GM11168 (cell line): ENCODE measurements around the gene AGPAT4.

Source experiments
- in situ Hi-C: fragments of 300-500 bp; cut with MboI; formaldehyde crosslinking; loops from one replicate; pipeline ENCODE4 v1.12.0; 2022; ENCODE audit warnings: low sequenced_read_pairs; ENCODE audit not compliant: unreplicated experiment

AGPAT4 gene

GRCh38 chr6:161150136-161150535 is 123.7 kb downstream of the AGPAT4 start:
- in situ Hi-C loops = no loop called here

- in situ Hi-C loops = loop anchor here (25.0 kb wide), 1 partner anchor 218 kb away; no protein-coding TSS in a partner anchor
Measured at GRCh38 chr6:161143663-161144430, 130.0 kb downstream of the AGPAT4 start.

- in situ Hi-C loops = loop anchor here (25.0 kb wide), 1 partner anchor 219 kb away; no protein-coding TSS in a partner anchor
Measured at GRCh38 chr6:161142957-161143296, 130.9 kb downstream of the AGPAT4 start.

- in situ Hi-C loops = loop anchor here (25.0 kb wide), 1 partner anchor 221 kb away; no protein-coding TSS in a partner anchor
Measured at GRCh38 chr6:161141173-161141572, 132.7 kb downstream of the AGPAT4 start.

- in situ Hi-C loops = loop anchor here (25.0 kb wide), 1 partner anchor 222 kb away; no protein-coding TSS in a partner anchor
Measured at GRCh38 chr6:161140554-161140875, 133.3 kb downstream of the AGPAT4 start.

GRCh38 chr6:161139766-161140553 is 133.9 kb downstream of the AGPAT4 start:
- in situ Hi-C loops = loop anchor here (25.0 kb wide), 1 partner anchor 222 kb away; no protein-coding TSS in a partner anchor

GRCh38 chr6:161139304-161139765 is 134.5 kb downstream of the AGPAT4 start:
- in situ Hi-C loops = loop anchor here (25.0 kb wide), 1 partner anchor 223 kb away; no protein-coding TSS in a partner anchor

- in situ Hi-C loops = loop anchor here (25.0 kb wide), 1 partner anchor 224 kb away; no protein-coding TSS in a partner anchor
Measured at GRCh38 chr6:161138543-161139303, 135.1 kb downstream of the AGPAT4 start.

- in situ Hi-C loops = loop anchor here (25.0 kb wide), 1 partner anchor 224 kb away; no protein-coding TSS in a partner anchor
Measured at GRCh38 chr6:161137839-161138542, 135.9 kb downstream of the AGPAT4 start.

GRCh38 chr6:161137320-161137719 is 136.5 kb downstream of the AGPAT4 start:
- in situ Hi-C loops = loop anchor here (25.0 kb wide), 1 partner anchor 225 kb away; no protein-coding TSS in a partner anchor

GRCh38 chr6:161136655-161137054 is 137.2 kb downstream of the AGPAT4 start:
- in situ Hi-C loops = loop anchor here (25.0 kb wide), 1 partner anchor 226 kb away; no protein-coding TSS in a partner anchor

GRCh38 chr6:161135695-161136591 is 137.9 kb downstream of the AGPAT4 start:
- in situ Hi-C loops = loop anchor here (25.0 kb wide), 1 partner anchor 226 kb away; no protein-coding TSS in a partner anchor

- in situ Hi-C loops = loop anchor here (25.0 kb wide), 1 partner anchor 228 kb away; no protein-coding TSS in a partner anchor
Measured at GRCh38 chr6:161134550-161135298, 139.1 kb downstream of the AGPAT4 start.

- in situ Hi-C loops = loop anchor here (25.0 kb wide), 1 partner anchor 228 kb away; no protein-coding TSS in a partner anchor
Measured at GRCh38 chr6:161133963-161134362, 139.9 kb downstream of the AGPAT4 start.

- in situ Hi-C loops = loop anchor here (25.0 kb wide), 1 partner anchor 230 kb away; no protein-coding TSS in a partner anchor
Measured at GRCh38 chr6:161132384-161132783, 141.5 kb downstream of the AGPAT4 start.

- in situ Hi-C loops = loop anchor here (25.0 kb wide), 1 partner anchor 231 kb away; no protein-coding TSS in a partner anchor
Measured at GRCh38 chr6:161130967-161131766, 142.7 kb downstream of the AGPAT4 start.
